ENCODE data around the gene PTPRM. TPM values are rescaled to one million over a fixed set of nuclear protein-coding genes. Genes with fewer than 3 reads are reported as not detected.

The PTPRM gene
- polyA plus RNA-seq, 3 donors: 0.04 to 2.1 (median 0.66) TPM

GRCh38 chr18:7593218-7593819 is 26.2 kb downstream of the PTPRM start:
- no peak overlapping the region for H2AFZ ChIP-seq (ENCODE audit: insufficient read depth, low read depth, low read length, poor library complexity, severe bottlenecking)
- Mint-ChIP-seq H3K36me3 (no peaks in the 10 kb centered on the region), H3K9me3 (no peaks in the 10 kb centered on the region), H3K27ac (no peak overlapping the region), H3K4me1 (peaks cover 11% of the 10 kb centered on the region), H3K4me3 (no peak overlapping the region), H3K27me3 (ENCODE audit: low read depth in 3 of 3) (peaks cover 3 to 5% (median 4%) of the 10 kb centered on the region in 3 donors)
- no peaks in the 10 kb centered on the region for H3K36me3 ChIP-seq (replicated peaks in 1 of 2; ENCODE audit: control insufficient read depth in 1 of 2, insufficient read depth in 2 of 2, low read length in 2 of 2)
- H3K27me3 ChIP-seq (ENCODE audit: control insufficient read depth in 2 of 2, insufficient read depth in 2 of 2, low read length in 2 of 2): no peaks in the 10 kb centered on the region
- no peaks in the 10 kb centered on the region for H3K79me2 ChIP-seq (ENCODE audit: insufficient read depth, low read length)
- H3K4me2 ChIP-seq (replicated peaks; ENCODE audit: extremely low read depth, low read length, poor library complexity, severe bottlenecking): no peak overlapping the region
- intact Hi-C loops (cut with micrococcal nuclease): no loop called here
- no peak for DNase-seq
- H3K9me3 ChIP-seq (replicated peaks in 1 of 2; ENCODE audit: control insufficient read depth in 1 of 2, insufficient read depth in 1 of 2, low read length in 2 of 2): no peaks in the 10 kb centered on the region
- H4K20me1 ChIP-seq (ENCODE audit: insufficient read depth, low read length): no peaks in the 10 kb centered on the region
- no CpG with 5 or more reads among the region's 5 CpGs for WGBS (ENCODE audit: insufficient coverage)
- H3K4me3 ChIP-seq (replicated peaks in 1 of 3; ENCODE audit: low read depth in 2 of 3, low read length in 3 of 3): no peak overlapping the region
- no peak for TF ChIP-seq CTCF (IDR thresholded peaks at IDR 0.05)
- peaks cover 5 to 12% of the 10 kb centered on the region in 2 donors for H3K4me1 ChIP-seq (ENCODE audit: control insufficient read depth in 1 of 2, insufficient read depth in 2 of 2, low read length in 2 of 2)
- H3K9ac ChIP-seq (ENCODE audit: insufficient read depth, low read length, poor library complexity, severe bottlenecking): no peak overlapping the region
- H3K27ac ChIP-seq (ENCODE audit: low read depth in 1 of 2, low read length in 2 of 2): no peak overlapping the region

- no CpG with 5 or more reads among the region's 4 CpGs for WGBS (ENCODE audit: insufficient coverage)
- TF ChIP-seq CTCF (IDR thresholded peaks at IDR 0.05): no peak
- peaks cover 2 to 3% (median 2%) of the 10 kb centered on the region in 3 donors for H3K27me3 Mint-ChIP-seq (ENCODE audit: low read depth in 3 of 3)
Measured at GRCh38 chr18:7596147-7596546, 29.0 kb downstream of the PTPRM start.

More at GRCh38 chr18:7596147-7596546, 29.0 kb downstream of the PTPRM start:
- H3K4me1 Mint-ChIP-seq: peaks cover 5% of the 10 kb centered on the region
- intact Hi-C loops (cut with micrococcal nuclease): no loop called here
- no peak overlapping the region for H3K4me3 Mint-ChIP-seq
- Histone ChIP-seq H3K9ac (ENCODE audit: insufficient read depth, low read length, poor library complexity, severe bottlenecking) (no peak overlapping the region), H3K79me2 (ENCODE audit: insufficient read depth, low read length) (no peaks in the 10 kb centered on the region), H3K9me3 (replicated peaks in 1 of 2; ENCODE audit: control insufficient read depth in 1 of 2, insufficient read depth in 1 of 2, low read length in 2 of 2) (peaks cover 0 to 2% of the 10 kb centered on the region in 2 donors), H2AFZ (ENCODE audit: insufficient read depth, low read depth, low read length, poor library complexity, severe bottlenecking) (no peak overlapping the region), H3K4me2 (replicated peaks; ENCODE audit: extremely low read depth, low read length, poor library complexity, severe bottlenecking) (no peak overlapping the region), H3K27ac (ENCODE audit: low read depth in 1 of 2, low read length in 2 of 2) (no peak overlapping the region), H3K27me3 (ENCODE audit: control insufficient read depth in 2 of 2, insufficient read depth in 2 of 2, low read length in 2 of 2) (no peaks in the 10 kb centered on the region), H3K36me3 (replicated peaks in 1 of 2; ENCODE audit: control insufficient read depth in 1 of 2, insufficient read depth in 2 of 2, low read length in 2 of 2) (no peaks in the 10 kb centered on the region), H3K4me3 (replicated peaks in 1 of 3; ENCODE audit: low read depth in 2 of 3, low read length in 3 of 3) (no peak overlapping the region), H4K20me1 (ENCODE audit: insufficient read depth, low read length) (no peaks in the 10 kb centered on the region), H3K4me1 (ENCODE audit: control insufficient read depth in 1 of 2, insufficient read depth in 2 of 2, low read length in 2 of 2) (peaks cover 2 to 3% of the 10 kb centered on the region in 2 donors)
- H3K9me3 Mint-ChIP-seq: peaks cover 0 to 7% (median 2%) of the 10 kb centered on the region in 7 donors
- no peaks in the 10 kb centered on the region for H3K36me3 Mint-ChIP-seq
- no peak for DNase-seq
- no peak overlapping the region for H3K27ac Mint-ChIP-seq
